ACC112 (cell line): Measurements from ENCODE around the gene NCBP2L.

ENCODE experiments used
- H2AFZ ChIP-seq: fragments of 200-600 bp; sonication (generic); one replicate; pipeline ENCODE4 v1.6.0; 2017; ENCODE audit warnings: antibody characterized with exemption, low read length; ENCODE audit not compliant: unreplicated experiment
- H3K27ac ChIP-seq: fragments of 200-600 bp; sonication (generic); 2 replicates; pipeline ENCODE4 v1.5.1; 2014; ENCODE audit warnings: low read depth, mild to moderate bottlenecking, antibody characterized with exemption, low read length, moderate library complexity
- H3K27me3 ChIP-seq: fragments of 200-600 bp; sonication (generic); 2 replicates; pipeline ENCODE4 v1.6.1; 2014; ENCODE audit warnings: mild to moderate bottlenecking, antibody characterized with exemption, low read length, moderate library complexity, mixed read lengths; ENCODE audit not compliant: insufficient read depth
- H3K36me3 ChIP-seq: fragments of 200-600 bp; sonication (generic); 2 replicates; pipeline ENCODE4 v1.6.1; 2016; ENCODE audit warnings: mild to moderate bottlenecking, antibody characterized with exemption, low read length, moderate library complexity, mixed read lengths; ENCODE audit not compliant: insufficient read depth
- H3K4me1 ChIP-seq: fragments of 200-600 bp; sonication (generic); one replicate; pipeline ENCODE4 v1.6.1; 2016; ENCODE audit warnings: low read length, mixed read lengths; ENCODE audit not compliant: insufficient read depth, unreplicated experiment, control insufficient read depth
- H3K4me3 ChIP-seq: fragments of 200-600 bp; sonication (generic); 2 replicates; pipeline ENCODE4 v1.5.1; 2014; ENCODE audit warnings: mild to moderate bottlenecking, low read depth, low read length
- H3K79me2 ChIP-seq: fragments of 200-600 bp; sonication (generic); one replicate; pipeline ENCODE4 v1.6.0; 2016; ENCODE audit warnings: low read length; ENCODE audit not compliant: control insufficient read depth, unreplicated experiment, insufficient read depth

NCBP2L gene

DNA sequence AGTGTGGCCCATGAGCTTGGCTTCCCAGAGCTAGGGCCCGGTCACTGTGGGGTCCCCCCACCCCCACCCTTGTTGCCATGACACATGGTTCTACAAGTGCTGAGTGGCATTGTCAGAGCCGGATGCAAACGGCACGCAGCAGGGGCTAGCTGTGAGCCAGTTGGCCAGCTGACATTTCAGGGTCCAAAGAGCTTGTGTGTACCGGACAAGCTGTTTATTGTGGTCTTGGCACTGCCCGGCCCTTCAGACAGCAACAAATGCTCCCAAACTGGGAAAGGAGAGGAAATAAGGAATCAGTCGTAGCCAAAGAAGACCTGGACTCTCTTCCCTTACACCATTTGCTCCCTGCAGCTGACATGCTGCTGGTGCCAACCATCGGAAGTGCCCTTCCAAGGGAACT, 38.8 kb upstream of the NCBP2L start:
- no peak overlapping the region for H2AFZ ChIP-seq
- H3K4me1 ChIP-seq = peaks cover 21% of the 10 kb centered on the region
- no peaks in the 10 kb centered on the region for H3K79me2 ChIP-seq
- no peak overlapping the region for H3K27ac ChIP-seq
- H3K36me3 ChIP-seq = no peaks in the 10 kb centered on the region
- no peaks in the 10 kb centered on the region for H3K27me3 ChIP-seq
- no peak overlapping the region for H3K4me3 ChIP-seq

GRCh38 chrX:107739541-107739940, 38.0 kb upstream of the NCBP2L start:
- H3K27me3 ChIP-seq = no peaks in the 10 kb centered on the region
- no peak overlapping the region for H3K4me3 ChIP-seq

GRCh38 chrX:107741404-107741790, 36.1 kb upstream of the NCBP2L start:
- Histone ChIP-seq H3K36me3 (no peaks in the 10 kb centered on the region), H3K4me1 (peaks cover 21% of the 10 kb centered on the region), H3K27ac (peak overlapping the region; percentile 94; the same call in 1 of the 2 replicates), H3K4me3 (peak overlapping the region; percentile 68; the same call in 1 of the 2 replicates), H3K27me3 (no peaks in the 10 kb centered on the region), H3K79me2 (no peaks in the 10 kb centered on the region), H2AFZ (no peak overlapping the region)

More at GRCh38 chrX:107739541-107739940, 38.0 kb upstream of the NCBP2L start:
- Histone ChIP-seq H3K27ac (no peak overlapping the region), H3K79me2 (no peaks in the 10 kb centered on the region), H3K36me3 (no peaks in the 10 kb centered on the region), H2AFZ (no peak overlapping the region), H3K4me1 (peaks cover 21% of the 10 kb centered on the region)

DNA sequence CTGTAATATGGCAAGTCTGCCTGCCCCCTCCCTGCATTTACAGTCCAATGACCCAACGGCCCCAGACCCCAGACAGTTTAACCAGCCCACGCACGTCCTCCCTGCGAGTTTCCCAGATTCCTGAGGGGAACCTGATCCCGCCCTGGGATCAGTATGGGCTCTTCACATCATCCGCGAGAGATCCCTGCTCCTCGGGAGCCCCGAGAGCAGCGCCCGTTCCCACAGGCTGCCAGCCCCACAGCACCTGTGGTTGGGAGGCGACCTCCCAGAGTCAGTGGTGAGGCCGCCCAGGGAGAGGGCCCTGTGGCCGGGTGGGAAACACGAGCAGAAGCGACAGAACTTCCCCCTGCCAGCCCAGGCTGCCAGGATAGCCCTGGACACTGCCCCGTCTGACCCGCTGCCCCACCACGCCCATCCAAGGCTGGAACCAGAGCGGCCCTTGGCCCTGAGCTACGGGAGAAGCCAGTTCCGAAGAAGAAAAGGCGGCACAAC, 34.8 kb upstream of the NCBP2L start:
- Histone ChIP-seq H3K79me2 (no peaks in the 10 kb centered on the region), H3K4me3 (peak overlapping the region; percentile 68), H3K27ac (peak overlapping the region; percentile 94), H2AFZ (peak overlapping the region; percentile 40), H3K27me3 (no peaks in the 10 kb centered on the region), H3K36me3 (no peaks in the 10 kb centered on the region), H3K4me1 (peaks cover 32% of the 10 kb centered on the region)

DNA sequence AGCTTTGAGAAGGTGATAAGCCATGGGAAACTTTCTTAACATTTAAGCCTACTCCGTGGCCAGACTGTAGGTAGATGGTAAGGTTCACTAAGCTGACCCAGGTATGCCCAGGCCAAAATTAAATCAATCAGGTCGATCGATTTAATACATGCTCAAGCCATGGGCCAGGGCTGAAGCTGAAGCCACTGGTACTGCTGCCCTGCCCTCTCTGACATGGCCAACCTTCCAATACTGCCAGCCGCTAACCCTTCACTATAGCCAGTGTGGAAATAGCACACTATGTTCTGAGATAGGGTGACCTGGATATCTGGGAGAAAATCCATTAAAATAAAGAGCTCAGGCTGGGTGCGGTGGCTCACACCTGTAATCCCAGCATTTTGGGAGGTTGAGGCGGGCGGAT, 33.5 kb upstream of the NCBP2L start:
- Histone ChIP-seq H3K27me3 (no peaks in the 10 kb centered on the region), H3K79me2 (no peaks in the 10 kb centered on the region)

DNA sequence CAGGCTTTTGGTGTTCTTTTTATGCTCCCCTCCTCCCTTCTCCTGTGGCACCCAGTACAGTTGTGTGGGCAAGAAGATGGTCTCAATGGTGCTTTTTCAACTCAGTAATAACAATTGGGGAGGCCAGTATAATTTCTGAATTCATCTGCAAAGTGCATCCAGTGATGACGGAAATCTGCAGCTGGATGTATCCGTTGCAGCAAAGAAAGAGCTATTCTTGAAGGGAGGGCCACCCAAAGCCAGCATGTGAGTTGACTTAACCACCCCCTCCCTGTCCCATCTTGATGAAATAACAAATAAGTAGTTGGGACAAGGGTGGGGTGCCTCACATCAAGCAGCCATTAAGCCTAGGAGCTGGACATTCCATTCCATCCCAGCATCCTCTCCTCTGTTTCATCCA, 32.7 kb upstream of the NCBP2L start:
- no peak overlapping the region for H2AFZ ChIP-seq
- H3K79me2 ChIP-seq = no peaks in the 10 kb centered on the region
- peaks cover 39% of the 10 kb centered on the region for H3K4me1 ChIP-seq
- H3K27ac ChIP-seq = no peak overlapping the region
- no peaks in the 10 kb centered on the region for H3K36me3 ChIP-seq
- no peak overlapping the region for H3K4me3 ChIP-seq
- H3K27me3 ChIP-seq = no peaks in the 10 kb centered on the region

More for the DNA sequence above, 33.5 kb upstream of the NCBP2L start:
- no peak overlapping the region for H2AFZ ChIP-seq
- H3K27ac ChIP-seq = no peak overlapping the region
- H3K4me1 ChIP-seq = peaks cover 39% of the 10 kb centered on the region
- H3K36me3 ChIP-seq = no peaks in the 10 kb centered on the region
- H3K4me3 ChIP-seq = no peak overlapping the region

DNA sequence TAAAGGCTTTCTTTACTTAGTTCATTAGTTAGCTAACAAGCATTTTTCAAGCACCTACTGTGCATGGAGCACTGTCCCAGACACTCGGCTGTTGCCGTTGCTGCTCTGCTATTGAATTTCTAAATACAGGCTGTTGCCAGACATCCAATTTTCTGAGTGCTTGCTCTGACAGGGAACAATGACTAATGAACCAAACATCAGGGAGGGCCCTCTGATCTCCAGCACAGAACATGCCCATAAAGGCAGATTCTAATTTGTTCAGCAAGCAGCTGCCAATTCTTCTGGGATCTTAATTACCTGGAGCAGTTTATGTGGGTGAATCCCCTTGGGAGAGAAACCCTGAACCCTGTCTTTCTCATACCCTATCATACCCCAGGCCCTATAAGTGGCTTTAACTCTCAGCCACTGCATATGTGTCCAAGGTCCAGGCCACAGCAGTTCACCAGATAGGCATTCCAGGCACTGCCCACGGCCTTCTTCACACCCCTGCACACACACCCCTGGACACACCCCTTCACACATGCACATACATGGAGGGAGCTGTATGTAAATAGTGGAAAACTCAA, 29.9 kb upstream of the NCBP2L start:
- Histone ChIP-seq H3K27ac (peak overlapping the region; percentile 44), H2AFZ (no peak overlapping the region), H3K79me2 (no peaks in the 10 kb centered on the region), H3K4me1 (peaks cover 23% of the 10 kb centered on the region), H3K27me3 (no peaks in the 10 kb centered on the region), H3K36me3 (no peaks in the 10 kb centered on the region), H3K4me3 (no peak overlapping the region)

DNA sequence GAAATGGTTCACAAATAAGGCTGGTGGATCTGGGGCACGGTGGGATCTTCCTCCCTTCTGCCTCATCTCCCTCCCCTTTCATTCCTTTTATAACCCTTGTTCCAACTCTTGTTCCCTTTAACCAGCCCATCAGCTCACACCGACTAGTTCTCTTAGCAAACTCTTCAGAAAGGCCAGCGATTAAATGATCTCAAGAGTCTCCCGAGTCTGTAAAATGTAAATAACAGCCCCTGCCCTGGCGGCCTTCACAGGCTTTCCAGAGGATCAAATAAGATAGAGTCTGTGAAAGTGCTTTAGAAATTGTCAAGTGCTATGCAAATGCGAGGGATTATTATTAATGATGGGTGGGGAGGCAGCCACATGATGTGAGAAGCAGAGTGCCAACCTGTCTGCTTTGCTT, 29.0 kb upstream of the NCBP2L start:
- Histone ChIP-seq H3K4me1 (peaks cover 19% of the 10 kb centered on the region), H3K27ac (no peak overlapping the region)

DNA sequence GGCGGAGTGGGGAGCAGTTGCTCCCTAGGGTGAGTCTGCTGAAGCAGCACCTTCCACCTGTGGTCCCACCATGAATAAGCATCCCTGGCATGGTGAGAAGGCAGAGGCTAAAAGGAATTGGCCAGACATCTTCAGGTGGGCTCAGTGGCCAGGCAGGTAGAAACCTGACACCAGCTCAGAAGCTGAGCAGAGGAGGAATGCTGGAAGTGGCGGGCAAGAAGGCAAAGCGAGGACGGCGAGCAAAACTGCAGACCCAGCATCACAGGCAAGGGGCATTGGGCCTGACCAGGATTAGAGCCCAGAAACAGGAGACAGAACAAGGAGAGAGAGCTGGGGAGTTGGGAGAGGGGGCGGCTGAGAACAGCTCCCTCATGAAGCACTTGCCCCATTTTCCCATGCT, 27.3 kb upstream of the NCBP2L start:
- peaks cover 19% of the 10 kb centered on the region for H3K4me1 ChIP-seq
- H3K36me3 ChIP-seq = no peaks in the 10 kb centered on the region
- no peak overlapping the region for H2AFZ ChIP-seq
- no peaks in the 10 kb centered on the region for H3K27me3 ChIP-seq
- no peak overlapping the region for H3K27ac ChIP-seq
- no peak overlapping the region for H3K4me3 ChIP-seq
- H3K79me2 ChIP-seq = no peaks in the 10 kb centered on the region

More for the DNA sequence above, 29.0 kb upstream of the NCBP2L start:
- Histone ChIP-seq H3K36me3 (no peaks in the 10 kb centered on the region), H3K27me3 (no peaks in the 10 kb centered on the region), H3K4me3 (no peak overlapping the region), H3K79me2 (no peaks in the 10 kb centered on the region), H2AFZ (no peak overlapping the region)

GRCh38 chrX:107750861-107751445, 26.6 kb upstream of the NCBP2L start:
- Histone ChIP-seq H3K27ac (no peak overlapping the region), H3K79me2 (no peaks in the 10 kb centered on the region), H2AFZ (no peak overlapping the region), H3K36me3 (no peaks in the 10 kb centered on the region), H3K27me3 (no peaks in the 10 kb centered on the region), H3K4me1 (peaks cover 19% of the 10 kb centered on the region), H3K4me3 (no peak overlapping the region)

DNA sequence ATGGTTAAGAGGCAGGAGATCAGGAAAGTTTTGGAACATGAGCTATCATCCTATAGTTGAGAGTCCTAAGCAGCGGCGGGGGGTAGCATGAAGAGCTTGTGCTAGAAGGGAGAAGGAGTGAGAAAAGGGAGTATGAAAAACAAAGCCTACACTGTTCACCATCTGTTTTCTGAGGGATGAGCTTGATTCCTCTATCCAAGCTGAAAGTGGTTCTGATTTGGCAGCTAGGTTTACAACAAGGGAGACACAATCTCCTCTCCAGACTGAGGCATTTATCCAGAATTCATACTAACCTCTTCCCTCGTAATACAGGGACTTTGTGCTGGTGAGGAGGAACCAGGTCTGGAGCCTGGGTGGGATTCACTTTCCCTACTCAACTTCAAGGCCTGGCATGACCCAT, 25.5 kb upstream of the NCBP2L start:
- H3K4me3 ChIP-seq = no peak overlapping the region
- no peak overlapping the region for H2AFZ ChIP-seq
- H3K4me1 ChIP-seq = peaks cover 14% of the 10 kb centered on the region
- H3K27me3 ChIP-seq = no peaks in the 10 kb centered on the region
- H3K27ac ChIP-seq = no peak overlapping the region
- no peaks in the 10 kb centered on the region for H3K36me3 ChIP-seq
- H3K79me2 ChIP-seq = no peaks in the 10 kb centered on the region
